HCT116 (cell line): ENCODE data around the gene TANGO6. TPM values are rescaled to one million over a fixed set of nuclear protein-coding genes. Genes with fewer than 3 reads are reported as not detected.

Source experiments
- ATAC-seq: fragments of 200-7000 bp; cut with Tn5 transposase; 2 replicates; pipeline ENCODE4 v1.9.1; 2020; ENCODE audit warnings: mild to moderate bottlenecking, moderate library complexity
- BruUV-seq: library from RNA; stranded (reverse); fragments of 400-500 nt; replicated peaks from 2 replicates; lab custom pipeline; 2021; lab: Mats Ljungman, UMichigan
- CTCF ChIA-PET: fragments of 300-600 bp; sonication (Branson Sonifier 250); formaldehyde crosslinking; loops from one replicate; lab custom pipeline; 2021; ENCODE audit warnings: antibody characterized with exemption; lab: Charles Lee
- POLR2A ChIA-PET: fragments of 300-600, 350-600 bp; sonication (Branson Sonifier 250); formaldehyde crosslinking; loops from one replicate; lab custom pipeline; 2021; ENCODE audit warnings: antibody characterized with exemption; lab: Charles Lee
- RAD21 ChIA-PET, 2 experiments: fragments of 300-600 bp; sonication (Branson Sonifier 250); formaldehyde crosslinking; loops; one replicate each; lab custom pipeline; 2023; ENCODE audit warnings: low total read pairs in 2 of 2; ENCODE audit not compliant: uncharacterized antibody in 2 of 2, unreplicated experiment in 2 of 2, low non-redundant PET in 1 of 2; lab: Charles Lee
- DNase-seq: peaks from one replicate; pipeline ENCODE4 v3.0.0-alpha.2; 2010; ENCODE audit warnings: low read depth, low spot score
- H2AFZ ChIP-seq: fragments of 200-600 bp; shearing (Covaris generic), sonication (generic); 2 replicates; pipeline ENCODE4 v1.6.1; 2017; ENCODE audit warnings: low read depth, mixed run types, mixed read lengths, antibody characterized with exemption, low read length; ENCODE audit not compliant: poor library complexity, severe bottlenecking
- H3K27ac ChIP-seq: 2 replicates; pipeline ENCODE4 v1.5.1; 2012; ENCODE audit warnings: low read depth, low read length
- H3K27me3 ChIP-seq: fragments of 200-600 bp; sonication (generic); 2 replicates; pipeline ENCODE4 v1.6.1; 2016; ENCODE audit warnings: mixed run types, low read length, mixed read lengths; ENCODE audit not compliant: insufficient read depth
- H3K36me3 ChIP-seq, 2 experiments: fragments of 200-500 bp in 1 of 2; fragments of 200-600 bp in 1 of 2; sonication (Bioruptor generic) in 1 of 2; sonication (generic) in 1 of 2; 2 replicates each; pipeline versions ENCODE4 v1.5.1 to v1.6.1; 2014 to 2016; ENCODE audit warnings: low read length in 2 of 2, inconsistent platforms in 1 of 2, mixed read lengths in 1 of 2, mixed run types in 1 of 2; ENCODE audit not compliant: insufficient read depth in 2 of 2, control insufficient read depth in 1 of 2
- H3K4me1 ChIP-seq, 2 experiments: fragments of 200-600 bp in 1 of 2; sonication (generic) in 1 of 2; 2 replicates each; pipeline versions ENCODE4 v1.5.1 to v1.6.1; 2012 to 2017; ENCODE audit warnings: low read length in 2 of 2, inconsistent platforms in 1 of 2, mild to moderate bottlenecking in 1 of 2, mixed read lengths in 1 of 2, mixed run types in 1 of 2, moderate library complexity in 1 of 2; ENCODE audit not compliant: insufficient read depth in 2 of 2, control insufficient read depth in 1 of 2
- H3K4me2 ChIP-seq: fragments of 200-600 bp; sonication (generic); 2 replicates; pipeline ENCODE4 v1.6.1; 2017; ENCODE audit warnings: mixed run types, low read length, mixed read lengths
- H3K4me3 ChIP-seq, 2 experiments: fragments of 200-600 bp in 1 of 2; sonication (generic) in 1 of 2; replicated peaks in 1 of 2; 2 replicates each; pipeline ENCODE4 v1.5.1; 2011 to 2016; ENCODE audit warnings: low read length in 2 of 2, control low read depth in 1 of 2, low read depth in 1 of 2, mild to moderate bottlenecking in 1 of 2, mixed read lengths in 1 of 2, mixed run types in 1 of 2
- H3K79me2 ChIP-seq: fragments of 200-600 bp; sonication (generic); 2 replicates; pipeline ENCODE4 v1.6.1; 2017; ENCODE audit warnings: mild to moderate bottlenecking, mixed run types, low read length, moderate library complexity, mixed read lengths; ENCODE audit not compliant: insufficient read depth
- H3K9ac ChIP-seq: fragments of 200-600 bp; sonication (generic); 2 replicates; pipeline ENCODE4 v1.6.1; 2016; ENCODE audit warnings: low read length, mixed read lengths
- H3K9me2 ChIP-seq: fragments of 200-600 bp; sonication (generic), shearing (Covaris generic); 2 replicates; pipeline ENCODE4 v1.6.1; 2017; ENCODE audit warnings: mixed run types, mild to moderate bottlenecking, moderate library complexity; ENCODE audit not compliant: insufficient read depth
- H3K9me3 ChIP-seq, 2 experiments: fragments of 200-500 bp in 1 of 2; fragments of 200-600 bp in 1 of 2; sonication (Bioruptor generic) in 1 of 2; sonication (generic) in 1 of 2; 2 replicates each; pipeline ENCODE4 v1.6.1; 2014 to 2017; ENCODE audit warnings: low read length in 2 of 2, mixed read lengths in 2 of 2, inconsistent platforms in 1 of 2, low read depth in 1 of 2, mild to moderate bottlenecking in 1 of 2, mixed run types in 1 of 2, moderate library complexity in 1 of 2; ENCODE audit not compliant: control insufficient read depth in 1 of 2, insufficient read depth in 1 of 2
- H4K20me1 ChIP-seq: fragments of 200-600 bp; sonication (generic), shearing (Covaris generic); 2 replicates; pipeline ENCODE4 v1.6.1; 2017; ENCODE audit warnings: mixed run types, mild to moderate bottlenecking, moderate library complexity; ENCODE audit not compliant: insufficient read depth
- CBX3 ChIP-seq: IDR thresholded peaks from 2 replicates; pipeline ENCODE4 v1.6.1; 2012; ENCODE audit warnings: low read depth
- ELF1 ChIP-seq: IDR thresholded peaks from 2 replicates; pipeline ENCODE4 v1.6.1; 2012; ENCODE audit warnings: low read depth, borderline replicate concordance
- EZH2 ChIP-seq: fragments of 200-600 bp; sonication (generic); IDR thresholded peaks from 2 replicates; pipeline ENCODE4 v1.6.1; 2017; ENCODE audit warnings: antibody characterized with exemption, mixed run types
- FOSL1 ChIP-seq: IDR thresholded peaks from 2 replicates; pipeline ENCODE4 v1.6.1; 2012; ENCODE audit warnings: low read depth
- JUND ChIP-seq: IDR thresholded peaks from 2 replicates; pipeline ENCODE4 v1.6.1; 2012
- RAD21 ChIP-seq: IDR thresholded peaks from 2 replicates; pipeline ENCODE4 v1.6.1; 2012; ENCODE audit warnings: low read depth, mild to moderate bottlenecking
- SIN3A ChIP-seq: IDR thresholded peaks from 2 replicates; pipeline ENCODE4 v1.6.1; 2012; ENCODE audit warnings: low read depth
- SRF ChIP-seq: IDR thresholded peaks from 2 replicates; pipeline ENCODE4 v1.6.1; 2012; ENCODE audit warnings: low read depth
- YY1 ChIP-seq: IDR thresholded peaks from 2 replicates; pipeline ENCODE4 v1.6.1; 2011; ENCODE audit warnings: low read length, low read depth, moderate library complexity, mild to moderate bottlenecking; ENCODE audit not compliant: insufficient replicate concordance; ENCODE audit errors: extremely low read depth
- ZFX ChIP-seq: fragments of 450-650 bp; IDR thresholded peaks from 2 replicates; pipeline ENCODE4 v1.6.1; 2017
- intact Hi-C: fragments of 100-400 bp; cut with micrococcal nuclease; formaldehyde crosslinking; loops from 2 replicates; pipeline ENCODE4 v1.10.0; 2022
- total RNA-seq: library from RNA; stranded (reverse); gene quantifications from one replicate; pipeline ENCODE4 v1.2.1, GENCODE V29; 2021; ENCODE audit not compliant: unreplicated experiment
- TF ChIP-seq, protein P1 (sequence below), 3 experiments: fragments of 200-600 bp in 1 of 3; sonication (generic) in 1 of 3; IDR thresholded peaks in 2 of 3; conservative IDR thresholded peaks in 1 of 3; 2 replicates each; pipeline ENCODE4 v1.5.1; 2012 to 2017; ENCODE audit warnings: low read depth in 2 of 3, low read length in 2 of 3, antibody characterized with exemption in 1 of 3, borderline replicate concordance in 1 of 3, control low read depth in 1 of 3, mild to moderate bottlenecking in 1 of 3, mixed read lengths in 1 of 3, mixed run types in 1 of 3, moderate library complexity in 1 of 3; ENCODE audit not compliant: insufficient read depth in 1 of 3

Gene TANGO6
- total RNA-seq, 1 experiment from 2014 or later: 16.4 TPM

DNA sequence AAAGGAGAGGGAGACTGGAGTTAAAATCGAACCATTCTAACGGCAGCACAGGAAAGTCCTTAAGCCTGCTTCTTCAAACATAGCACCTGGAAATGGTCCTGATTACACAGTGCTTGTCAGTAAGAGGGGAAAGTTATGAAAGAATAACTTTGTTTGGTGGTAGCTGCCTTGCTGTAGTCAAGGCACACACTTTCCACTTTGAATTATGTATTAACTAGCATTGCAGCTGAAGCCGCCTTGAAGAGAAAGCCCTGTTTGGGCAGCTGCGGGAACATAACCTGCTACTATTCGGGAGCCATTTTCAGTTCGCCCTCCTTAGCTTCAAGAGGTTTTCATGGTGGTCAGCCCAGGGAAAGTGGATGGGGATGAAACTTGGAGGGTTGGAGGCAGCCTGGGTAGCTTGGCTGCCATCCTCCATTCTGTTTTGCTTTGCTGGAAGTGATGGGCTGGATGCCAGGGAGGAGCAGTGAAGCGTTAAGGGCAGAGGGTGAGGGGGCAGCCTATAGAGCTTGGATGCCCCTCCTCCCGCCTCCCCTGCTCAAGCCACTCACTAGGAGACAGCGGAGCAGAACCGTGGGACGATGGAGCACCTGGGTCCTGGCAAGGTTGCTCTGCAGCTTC is 256.9 kb downstream of the TANGO6 start:
- DNase-seq (no peak), ATAC-seq (no peak)
- H3K9me3 ChIP-seq: no peaks in the 10 kb centered on the region
- no peak overlapping the region for H3K9ac ChIP-seq
- no peak overlapping the region for H3K4me3 ChIP-seq
- H2AFZ ChIP-seq: no peak overlapping the region
- ChIA-PET RAD21 (interaction anchor here in 1 of 2 experiments (0.6 kb wide), 1 partner anchor 21 kb away, joined by 7 read pairs; no protein-coding TSS in a partner anchor), POLR2A (interaction anchor here (0.7 to 1.7 kb wide), 2 partner anchors 15 to 28 kb away, joined by 3 read pairs; no protein-coding TSS in a partner anchor), CTCF (interaction anchor here (2.4 kb wide), 1 partner anchor 13 kb away, joined by 8 read pairs; no protein-coding TSS in a partner anchor)
- no peaks in the 10 kb centered on the region for H3K9me2 ChIP-seq
- TF ChIP-seq FOSL1 (no peak), SRF (no peak), CBX3 (no peak), ELF1 (no peak), EZH2 (no peak), YY1 (no peak), ZFX (no peak), SIN3A (no peak), JUND (no peak), RAD21 (no peak)
- TF ChIP-seq, protein P1, sequence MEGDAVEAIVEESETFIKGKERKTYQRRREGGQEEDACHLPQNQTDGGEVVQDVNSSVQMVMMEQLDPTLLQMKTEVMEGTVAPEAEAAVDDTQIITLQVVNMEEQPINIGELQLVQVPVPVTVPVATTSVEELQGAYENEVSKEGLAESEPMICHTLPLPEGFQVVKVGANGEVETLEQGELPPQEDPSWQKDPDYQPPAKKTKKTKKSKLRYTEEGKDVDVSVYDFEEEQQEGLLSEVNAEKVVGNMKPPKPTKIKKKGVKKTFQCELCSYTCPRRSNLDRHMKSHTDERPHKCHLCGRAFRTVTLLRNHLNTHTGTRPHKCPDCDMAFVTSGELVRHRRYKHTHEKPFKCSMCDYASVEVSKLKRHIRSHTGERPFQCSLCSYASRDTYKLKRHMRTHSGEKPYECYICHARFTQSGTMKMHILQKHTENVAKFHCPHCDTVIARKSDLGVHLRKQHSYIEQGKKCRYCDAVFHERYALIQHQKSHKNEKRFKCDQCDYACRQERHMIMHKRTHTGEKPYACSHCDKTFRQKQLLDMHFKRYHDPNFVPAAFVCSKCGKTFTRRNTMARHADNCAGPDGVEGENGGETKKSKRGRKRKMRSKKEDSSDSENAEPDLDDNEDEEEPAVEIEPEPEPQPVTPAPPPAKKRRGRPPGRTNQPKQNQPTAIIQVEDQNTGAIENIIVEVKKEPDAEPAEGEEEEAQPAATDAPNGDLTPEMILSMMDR (IDR thresholded peaks at IDR 0.05 in 2 of 3, conservative IDR thresholded peaks at IDR 0.05 in 1 of 3; ENCODE audit: borderline replicate concordance in 1 of 3, insufficient read depth in 1 of 3, low read depth in 2 of 3, low read length in 2 of 3): no peak
- H4K20me1 ChIP-seq: no peaks in the 10 kb centered on the region
- no peaks in the 10 kb centered on the region for H3K79me2 ChIP-seq
- intact Hi-C loops: no loop called here
- no peak overlapping the region for H3K27ac ChIP-seq
- no peaks in the 10 kb centered on the region for H3K36me3 ChIP-seq
- no peaks in the 10 kb centered on the region for H3K27me3 ChIP-seq
- no TSS peak for BruUV-seq
- peaks cover 19 to 43% of the 10 kb centered on the region in 2 experiments for H3K4me1 ChIP-seq
- no peak overlapping the region for H3K4me2 ChIP-seq
